ENCODE measurements around the gene MAML2.

DNA sequence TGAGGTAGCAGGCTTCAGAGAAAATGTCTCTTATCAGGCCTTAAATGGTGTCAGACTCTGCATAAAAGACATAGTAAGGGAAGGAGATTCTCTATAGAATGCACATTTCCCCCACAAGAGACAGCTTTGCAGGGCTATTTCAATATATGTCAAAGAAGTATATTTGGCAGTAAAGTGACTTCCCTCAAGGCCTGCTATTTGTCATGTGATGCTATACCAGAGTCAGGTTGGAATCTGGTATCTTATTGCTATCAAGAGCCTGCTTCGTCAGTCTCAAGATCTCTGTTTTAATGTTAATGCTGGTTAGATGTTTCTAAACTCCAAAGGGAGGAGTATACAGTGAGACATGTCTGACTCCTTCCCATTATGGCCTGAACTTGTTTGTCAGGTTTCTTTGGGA lies 378.7 kb downstream of the MAML2 start:
- TF ChIP-seq, protein P1, sequence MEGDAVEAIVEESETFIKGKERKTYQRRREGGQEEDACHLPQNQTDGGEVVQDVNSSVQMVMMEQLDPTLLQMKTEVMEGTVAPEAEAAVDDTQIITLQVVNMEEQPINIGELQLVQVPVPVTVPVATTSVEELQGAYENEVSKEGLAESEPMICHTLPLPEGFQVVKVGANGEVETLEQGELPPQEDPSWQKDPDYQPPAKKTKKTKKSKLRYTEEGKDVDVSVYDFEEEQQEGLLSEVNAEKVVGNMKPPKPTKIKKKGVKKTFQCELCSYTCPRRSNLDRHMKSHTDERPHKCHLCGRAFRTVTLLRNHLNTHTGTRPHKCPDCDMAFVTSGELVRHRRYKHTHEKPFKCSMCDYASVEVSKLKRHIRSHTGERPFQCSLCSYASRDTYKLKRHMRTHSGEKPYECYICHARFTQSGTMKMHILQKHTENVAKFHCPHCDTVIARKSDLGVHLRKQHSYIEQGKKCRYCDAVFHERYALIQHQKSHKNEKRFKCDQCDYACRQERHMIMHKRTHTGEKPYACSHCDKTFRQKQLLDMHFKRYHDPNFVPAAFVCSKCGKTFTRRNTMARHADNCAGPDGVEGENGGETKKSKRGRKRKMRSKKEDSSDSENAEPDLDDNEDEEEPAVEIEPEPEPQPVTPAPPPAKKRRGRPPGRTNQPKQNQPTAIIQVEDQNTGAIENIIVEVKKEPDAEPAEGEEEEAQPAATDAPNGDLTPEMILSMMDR (IDR thresholded peaks at IDR 0.05; ENCODE audit: low read depth, low read length, missing input control), result no peak
- TF ChIP-seq, protein P2, sequence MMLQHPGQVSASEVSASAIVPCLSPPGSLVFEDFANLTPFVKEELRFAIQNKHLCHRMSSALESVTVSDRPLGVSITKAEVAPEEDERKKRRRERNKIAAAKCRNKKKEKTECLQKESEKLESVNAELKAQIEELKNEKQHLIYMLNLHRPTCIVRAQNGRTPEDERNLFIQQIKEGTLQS (IDR thresholded peaks at IDR 0.05), result no peak

All from liver (tissue), 3 donors.